Hepatocyte (in vitro differentiated cells): ENCODE measurements around the gene COL21A1. TPM values are rescaled to one million over a fixed set of nuclear protein-coding genes. Genes with fewer than 3 reads are reported as not detected.

Experiments used
- DNase-seq: peaks from one replicate; pipeline ENCODE4 v3.0.0-alpha.2; 2016; ENCODE audit warnings: low spot score
- H2AFZ ChIP-seq: fragments of 200-600 bp; sonication (generic); 2 replicates; pipeline ENCODE4 v1.6.0; 2016; ENCODE audit warnings: antibody characterized with exemption, mild to moderate bottlenecking
- H3K27ac ChIP-seq: fragments of 200-600 bp; sonication (generic); 2 replicates; pipeline ENCODE4 v1.5.1; 2016; ENCODE audit warnings: mild to moderate bottlenecking
- H3K27me3 ChIP-seq: fragments of 200-600 bp; sonication (generic); 2 replicates; pipeline ENCODE4 v1.6.1; 2016
- H3K36me3 ChIP-seq: fragments of 200-600 bp; sonication (generic); replicated peaks from 2 replicates; pipeline ENCODE4 v1.5.1; 2016; ENCODE audit warnings: low read depth; ENCODE audit not compliant: insufficient read depth
- H3K4me1 ChIP-seq: fragments of 200-600 bp; sonication (generic); 2 replicates; pipeline ENCODE4 v1.5.1; 2016; ENCODE audit warnings: mild to moderate bottlenecking, moderate library complexity; ENCODE audit not compliant: insufficient read depth
- H3K4me2 ChIP-seq: fragments of 200-600 bp; sonication (generic); 2 replicates; pipeline ENCODE4 v1.6.0; 2016
- H3K4me3 ChIP-seq: fragments of 200-600 bp; sonication (generic); 2 replicates; pipeline ENCODE4 v1.5.1; 2016; ENCODE audit warnings: mild to moderate bottlenecking
- H3K79me2 ChIP-seq: fragments of 200-600 bp; sonication (generic); 2 replicates; pipeline ENCODE4 v1.6.0; 2017; ENCODE audit warnings: mild to moderate bottlenecking
- H3K9me2 ChIP-seq: fragments of 200-600 bp; sonication (generic); replicated peaks from 2 replicates; pipeline ENCODE4 v1.6.0; 2017; ENCODE audit warnings: mild to moderate bottlenecking; ENCODE audit not compliant: insufficient read depth
- H3K9me3 ChIP-seq: fragments of 200-600 bp; sonication (generic); 2 replicates; pipeline ENCODE4 v1.5.1; 2016; ENCODE audit warnings: low read depth, mild to moderate bottlenecking
- H4K20me1 ChIP-seq: fragments of 200-600 bp; sonication (generic); 2 replicates; pipeline ENCODE4 v1.6.0; 2016; ENCODE audit warnings: mild to moderate bottlenecking; ENCODE audit not compliant: insufficient read depth, poor library complexity, severe bottlenecking
- EZH2 ChIP-seq: fragments of 200-600 bp; sonication (generic); IDR thresholded peaks from 2 replicates; pipeline ENCODE4 v1.6.1; 2016; ENCODE audit warnings: antibody characterized with exemption, mild to moderate bottlenecking, borderline replicate concordance
- EZH2phosphoT487 ChIP-seq: fragments of 200-600 bp; sonication (generic); IDR thresholded peaks from one replicate; pipeline ENCODE4 v1.6.1; 2018; ENCODE audit warnings: antibody characterized with exemption, mild to moderate bottlenecking, low read depth, moderate library complexity; ENCODE audit not compliant: unreplicated experiment, severe bottlenecking
- WGBS: methylation state at CpG from one replicate; pipeline ENCODE4 v1.1.6; 2016; ENCODE audit warnings: low lambda C conversion rate; ENCODE audit errors: missing lambda C conversion rate; 5-methylcytosine and 5-hydroxymethylcytosine counted together
- polyA plus RNA-seq: library from polyadenylated mRNA; unstranded; fragments of >200 nt; fragmentation: Nextera tagmentation; extraction: Ambion mirVana; gene quantifications from 2 replicates; pipeline ENCODE4 v1.2.1, GENCODE V29; 2016
- total RNA-seq: library from RNA; depleted of rRNA; stranded (reverse); fragments of >200 nt; gene quantifications from 2 replicates; pipeline ENCODE4 v1.2.3, GENCODE V29; 2014
- TF ChIP-seq, protein P1 (sequence below): fragments of 200-600 bp; sonication (generic); IDR thresholded peaks from 2 replicates; pipeline ENCODE4 v1.5.1; 2016; ENCODE audit warnings: antibody characterized with exemption, mild to moderate bottlenecking; ENCODE audit not compliant: poor library complexity

Gene COL21A1
- total and polyA plus RNA-seq, 2 experiments from 2014 or later = 36.2 to 44.7 TPM

DNA sequence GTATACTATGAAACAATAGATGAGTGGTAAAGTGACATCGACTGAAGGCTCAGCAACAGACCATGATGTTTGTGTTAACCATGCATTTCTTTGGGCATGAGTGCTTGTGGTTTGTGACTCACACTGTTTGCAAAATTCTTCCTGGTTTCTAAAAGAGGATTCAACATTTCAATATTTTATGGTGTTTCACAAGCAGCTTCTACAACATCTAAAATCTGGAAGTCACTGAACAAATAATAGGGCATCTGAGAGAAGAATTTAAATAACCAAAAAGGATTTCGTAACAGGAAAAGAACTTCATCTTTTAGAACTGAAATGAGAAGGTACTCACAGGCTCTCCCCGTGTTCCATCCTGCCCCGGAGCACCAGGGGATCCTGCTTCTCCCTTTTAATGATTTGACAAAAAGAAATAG, 146.2 kb downstream of the COL21A1 start:
- Histone ChIP-seq H3K4me3 (no peak overlapping the region), H4K20me1 (no peaks in the 10 kb centered on the region), H3K36me3 (no peaks in the 10 kb centered on the region), H3K4me1 (peaks cover 4% of the 10 kb centered on the region), H3K4me2 (no peak overlapping the region), H3K27me3 (no peaks in the 10 kb centered on the region), H3K27ac (no peak overlapping the region), H2AFZ (no peak overlapping the region), H3K9me3 (no peaks in the 10 kb centered on the region), H3K9me2 (no peaks in the 10 kb centered on the region), H3K79me2 (no peaks in the 10 kb centered on the region)
- peak; percentile 7 for DNase-seq
- 66% methylated on average over 4 of the region's 4 CpGs for WGBS
- TF ChIP-seq EZH2phosphoT487 = no peak
- TF ChIP-seq, protein P1, sequence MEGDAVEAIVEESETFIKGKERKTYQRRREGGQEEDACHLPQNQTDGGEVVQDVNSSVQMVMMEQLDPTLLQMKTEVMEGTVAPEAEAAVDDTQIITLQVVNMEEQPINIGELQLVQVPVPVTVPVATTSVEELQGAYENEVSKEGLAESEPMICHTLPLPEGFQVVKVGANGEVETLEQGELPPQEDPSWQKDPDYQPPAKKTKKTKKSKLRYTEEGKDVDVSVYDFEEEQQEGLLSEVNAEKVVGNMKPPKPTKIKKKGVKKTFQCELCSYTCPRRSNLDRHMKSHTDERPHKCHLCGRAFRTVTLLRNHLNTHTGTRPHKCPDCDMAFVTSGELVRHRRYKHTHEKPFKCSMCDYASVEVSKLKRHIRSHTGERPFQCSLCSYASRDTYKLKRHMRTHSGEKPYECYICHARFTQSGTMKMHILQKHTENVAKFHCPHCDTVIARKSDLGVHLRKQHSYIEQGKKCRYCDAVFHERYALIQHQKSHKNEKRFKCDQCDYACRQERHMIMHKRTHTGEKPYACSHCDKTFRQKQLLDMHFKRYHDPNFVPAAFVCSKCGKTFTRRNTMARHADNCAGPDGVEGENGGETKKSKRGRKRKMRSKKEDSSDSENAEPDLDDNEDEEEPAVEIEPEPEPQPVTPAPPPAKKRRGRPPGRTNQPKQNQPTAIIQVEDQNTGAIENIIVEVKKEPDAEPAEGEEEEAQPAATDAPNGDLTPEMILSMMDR = no peak

DNA sequence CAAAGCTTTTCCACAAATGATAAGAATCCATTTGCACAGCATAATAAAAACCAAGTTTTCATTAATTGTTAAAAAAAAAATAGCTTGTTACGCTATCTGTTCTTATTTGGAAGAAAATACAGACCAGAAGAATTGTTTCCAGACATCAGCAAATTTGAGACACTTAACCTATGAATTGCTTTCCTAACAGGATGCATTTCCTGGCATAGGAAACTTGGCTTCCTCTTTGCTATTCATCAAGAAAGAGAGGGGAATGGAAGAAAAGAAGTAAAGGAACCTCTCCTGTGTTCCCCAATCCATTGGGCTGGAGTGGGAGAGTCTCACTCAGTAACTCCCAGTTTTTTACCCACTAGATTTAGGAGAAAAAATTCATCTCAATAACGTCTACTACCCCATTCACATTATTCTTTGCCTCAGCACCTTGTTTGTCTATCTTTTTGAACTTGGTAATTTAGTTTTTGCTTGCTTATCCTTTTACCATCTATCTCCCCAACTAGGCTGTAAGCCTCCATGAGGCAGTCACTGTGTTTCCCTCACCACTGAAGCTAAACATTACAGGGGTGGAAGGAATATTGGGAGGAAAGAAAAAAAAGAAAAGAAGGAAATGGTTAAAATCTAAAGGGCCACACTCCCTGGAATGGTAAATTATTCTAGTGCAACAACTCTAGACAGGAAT, 150.3 kb downstream of the COL21A1 start:
- Histone ChIP-seq H3K79me2 (no peaks in the 10 kb centered on the region), H3K4me1 (peaks cover 4% of the 10 kb centered on the region), H3K9me2 (no peaks in the 10 kb centered on the region), H4K20me1 (no peaks in the 10 kb centered on the region), H3K27me3 (no peaks in the 10 kb centered on the region), H2AFZ (no peak overlapping the region), H3K4me2 (no peak overlapping the region), H3K4me3 (no peak overlapping the region), H3K9me3 (no peaks in the 10 kb centered on the region), H3K27ac (no peak overlapping the region), H3K36me3 (no peaks in the 10 kb centered on the region)
- no peak for DNase-seq
- 62% methylated on average over 2 of the region's 2 CpGs for WGBS
- TF ChIP-seq, protein P1 = no peak
- no peak for TF ChIP-seq EZH2
- no peak for TF ChIP-seq EZH2phosphoT487

DNA sequence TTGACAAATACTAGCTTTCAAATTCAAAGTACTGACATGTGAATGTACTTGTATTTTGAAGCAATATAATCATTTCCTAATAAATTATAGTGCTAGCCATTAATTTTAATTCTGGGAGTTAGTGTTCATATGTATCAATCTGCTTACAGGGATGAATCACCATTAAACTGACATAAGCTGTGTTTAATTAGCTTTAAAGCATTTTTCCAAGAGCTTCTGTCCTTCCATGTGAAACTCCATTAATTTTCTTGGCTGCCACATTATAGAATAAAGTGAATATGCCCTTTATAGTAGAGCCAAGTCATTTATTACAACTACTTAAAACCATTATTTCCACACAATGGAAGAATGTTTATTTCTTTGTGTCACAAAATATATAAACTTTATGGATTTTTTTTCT, 150.8 kb downstream of the COL21A1 start:
- Histone ChIP-seq H3K9me3 (no peaks in the 10 kb centered on the region), H3K27ac (no peak overlapping the region), H3K36me3 (no peaks in the 10 kb centered on the region), H3K27me3 (no peaks in the 10 kb centered on the region), H3K4me1 (peaks cover 2% of the 10 kb centered on the region), H3K9me2 (no peaks in the 10 kb centered on the region), H4K20me1 (no peaks in the 10 kb centered on the region), H3K4me2 (no peak overlapping the region), H2AFZ (no peak overlapping the region), H3K79me2 (no peaks in the 10 kb centered on the region), H3K4me3 (no peak overlapping the region)
- TF ChIP-seq EZH2phosphoT487 (no peak), EZH2 (no peak)
- TF ChIP-seq, protein P1 = no peak
- DNase-seq = no peak

DNA sequence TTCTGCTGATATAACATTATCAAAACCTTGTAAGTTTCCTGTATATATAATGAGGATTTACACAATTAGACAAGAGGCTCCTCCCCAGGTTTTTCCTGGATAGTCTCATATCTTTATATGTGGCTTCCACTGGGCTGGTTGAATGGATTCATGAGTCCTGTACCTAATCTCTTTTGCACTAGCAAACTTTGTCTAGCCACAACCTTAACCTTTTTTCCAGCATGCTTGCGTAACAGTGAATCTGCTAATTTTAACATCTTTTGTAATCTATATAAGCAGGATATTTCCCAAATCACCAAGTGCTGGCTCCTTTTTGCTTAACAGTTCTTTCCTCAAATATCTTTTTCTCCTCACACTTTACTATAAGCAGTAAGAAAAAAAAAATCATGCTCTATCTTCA, 153.6 kb downstream of the COL21A1 start:
- Histone ChIP-seq H3K27me3 (no peaks in the 10 kb centered on the region), H3K79me2 (no peaks in the 10 kb centered on the region), H3K36me3 (no peaks in the 10 kb centered on the region), H2AFZ (no peak overlapping the region), H3K4me3 (no peak overlapping the region), H3K9me2 (no peaks in the 10 kb centered on the region), H4K20me1 (no peaks in the 10 kb centered on the region), H3K4me1 (peaks cover 9% of the 10 kb centered on the region), H3K4me2 (no peak overlapping the region), H3K27ac (no peak overlapping the region), H3K9me3 (no peaks in the 10 kb centered on the region)
- no peak for TF ChIP-seq EZH2
- no peak for TF ChIP-seq EZH2phosphoT487
- TF ChIP-seq, protein P1 = no peak
- 94% methylated on average over 1 of the region's 1 CpG for WGBS
- DNase-seq = no peak
